Smooth muscle cell (in vitro differentiated cells): Measurements from ENCODE around the gene DNAJB8. TPM values are rescaled to one million over a fixed set of nuclear protein-coding genes. Genes with fewer than 3 reads are reported as not detected.

Experiments
- DNase-seq: peaks from one replicate; lab custom pipeline; 2025; ENCODE audit not compliant: unreplicated experiment; lab: John Stamatoyannopoulos, UW
- H2AFZ ChIP-seq: fragments of 200-600 bp; sonication (generic); 2 replicates; pipeline ENCODE4 v1.6.0; 2016; ENCODE audit warnings: antibody characterized with exemption, low read depth, mild to moderate bottlenecking
- H3F3A ChIP-seq: fragments of 200-600 bp; sonication (generic); 2 replicates; pipeline ENCODE4 v1.6.0; 2017; ENCODE audit warnings: antibody characterized with exemption, low read depth
- H3K27ac ChIP-seq: fragments of 200-600 bp; sonication (generic); 2 replicates; pipeline ENCODE4 v1.5.1; 2016; ENCODE audit warnings: low read depth, mild to moderate bottlenecking
- H3K27me3 ChIP-seq: fragments of 200-600 bp; sonication (generic); 2 replicates; pipeline ENCODE4 v1.6.1; 2016; ENCODE audit warnings: low read depth, mild to moderate bottlenecking
- H3K36me3 ChIP-seq: fragments of 200-600 bp; sonication (generic); 2 replicates; pipeline ENCODE4 v1.5.1; 2016; ENCODE audit warnings: low read depth
- H3K4me1 ChIP-seq: fragments of 200-600 bp; sonication (generic); 2 replicates; pipeline ENCODE4 v1.5.1; 2016; ENCODE audit warnings: low read depth
- H3K4me2 ChIP-seq: fragments of 200-600 bp; sonication (generic); 2 replicates; pipeline ENCODE4 v1.6.0; 2016; ENCODE audit warnings: mild to moderate bottlenecking
- H3K4me3 ChIP-seq: fragments of 200-600 bp; sonication (generic); 2 replicates; pipeline ENCODE4 v1.5.1; 2016; ENCODE audit warnings: mild to moderate bottlenecking
- H3K79me2 ChIP-seq: fragments of 200-600 bp; sonication (generic); 2 replicates; pipeline ENCODE4 v1.6.0; 2016; ENCODE audit warnings: low read depth, mild to moderate bottlenecking
- H3K9ac ChIP-seq: fragments of 200-600 bp; sonication (generic); 2 replicates; pipeline ENCODE4 v1.6.0; 2016; ENCODE audit warnings: low read depth
- H3K9me3 ChIP-seq: fragments of 200-600 bp; sonication (generic); replicated peaks from 2 replicates; pipeline ENCODE4 v1.5.1; 2016; ENCODE audit warnings: low read depth
- H4K20me1 ChIP-seq: fragments of 200-600 bp; sonication (generic); 2 replicates; pipeline ENCODE4 v1.6.0; 2016; ENCODE audit warnings: low read depth
- WGBS: methylation state at CpG from one replicate; pipeline ENCODE4 v1.1.7; 2016; ENCODE audit warnings: low lambda C conversion rate; 5-methylcytosine and 5-hydroxymethylcytosine counted together
- polyA plus RNA-seq: library from polyadenylated mRNA; unstranded; fragments of >200 nt; fragmentation: Nextera tagmentation; extraction: Ambion mirVana; gene quantifications from 2 replicates; pipeline ENCODE4 v1.2.1, GENCODE V29; 2016
- total RNA-seq: library from RNA; depleted of rRNA; stranded (reverse); fragments of >200 nt; gene quantifications from 2 replicates; pipeline ENCODE4 v1.2.3, GENCODE V29; 2014
- TF ChIP-seq, protein P1 (sequence below): fragments of 200-600 bp; sonication (generic); IDR thresholded peaks from 2 replicates; pipeline ENCODE4 v1.5.1; 2017; ENCODE audit warnings: borderline replicate concordance, mild to moderate bottlenecking, antibody characterized with exemption; ENCODE audit not compliant: insufficient read depth, poor library complexity, severe bottlenecking

The DNAJB8 gene
- total and polyA plus RNA-seq, 2 experiments from 2014 or later, result not detected

DNA sequence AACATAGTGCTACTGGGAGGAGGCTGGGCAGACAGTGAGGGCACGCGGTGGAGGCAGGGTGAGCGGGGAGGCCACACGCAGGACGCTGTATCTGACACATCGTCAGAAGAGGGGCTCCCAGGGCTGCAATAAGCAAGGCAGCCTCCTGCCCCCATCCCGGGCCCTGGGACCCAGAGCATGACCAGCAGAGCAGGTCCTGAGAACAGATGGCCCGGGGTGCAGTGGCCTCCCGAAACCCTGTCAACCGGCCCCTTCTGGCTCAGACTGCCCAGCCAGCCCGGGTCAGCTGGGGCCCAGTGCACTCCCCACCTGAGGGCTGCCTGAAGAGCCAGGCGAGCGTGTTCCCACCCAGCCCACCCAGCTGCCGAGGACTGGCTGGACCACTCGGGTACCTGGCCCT lies 37.4 kb downstream of the DNAJB8 start:
- H4K20me1 ChIP-seq, result no peaks in the 10 kb centered on the region
- peaks cover 7% of the 10 kb centered on the region for H3K4me1 ChIP-seq
- DNase-seq, result no peak
- no peaks in the 10 kb centered on the region for H3K9me3 ChIP-seq
- 95% methylated on average over 11 of the region's 15 CpGs for WGBS
- TF ChIP-seq, protein P1, sequence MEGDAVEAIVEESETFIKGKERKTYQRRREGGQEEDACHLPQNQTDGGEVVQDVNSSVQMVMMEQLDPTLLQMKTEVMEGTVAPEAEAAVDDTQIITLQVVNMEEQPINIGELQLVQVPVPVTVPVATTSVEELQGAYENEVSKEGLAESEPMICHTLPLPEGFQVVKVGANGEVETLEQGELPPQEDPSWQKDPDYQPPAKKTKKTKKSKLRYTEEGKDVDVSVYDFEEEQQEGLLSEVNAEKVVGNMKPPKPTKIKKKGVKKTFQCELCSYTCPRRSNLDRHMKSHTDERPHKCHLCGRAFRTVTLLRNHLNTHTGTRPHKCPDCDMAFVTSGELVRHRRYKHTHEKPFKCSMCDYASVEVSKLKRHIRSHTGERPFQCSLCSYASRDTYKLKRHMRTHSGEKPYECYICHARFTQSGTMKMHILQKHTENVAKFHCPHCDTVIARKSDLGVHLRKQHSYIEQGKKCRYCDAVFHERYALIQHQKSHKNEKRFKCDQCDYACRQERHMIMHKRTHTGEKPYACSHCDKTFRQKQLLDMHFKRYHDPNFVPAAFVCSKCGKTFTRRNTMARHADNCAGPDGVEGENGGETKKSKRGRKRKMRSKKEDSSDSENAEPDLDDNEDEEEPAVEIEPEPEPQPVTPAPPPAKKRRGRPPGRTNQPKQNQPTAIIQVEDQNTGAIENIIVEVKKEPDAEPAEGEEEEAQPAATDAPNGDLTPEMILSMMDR, result no peak
- H3K27ac ChIP-seq, result no peak overlapping the region
- no peaks in the 10 kb centered on the region for H3K36me3 ChIP-seq
- H3K27me3 ChIP-seq, result peaks cover 38% of the 10 kb centered on the region
- H3K4me2 ChIP-seq, result no peak overlapping the region
- H3K9ac ChIP-seq, result no peak overlapping the region
- no peak overlapping the region for H2AFZ ChIP-seq
- H3F3A ChIP-seq, result peaks cover 4% of the 10 kb centered on the region
- H3K4me3 ChIP-seq, result no peak overlapping the region
- no peaks in the 10 kb centered on the region for H3K79me2 ChIP-seq

DNA sequence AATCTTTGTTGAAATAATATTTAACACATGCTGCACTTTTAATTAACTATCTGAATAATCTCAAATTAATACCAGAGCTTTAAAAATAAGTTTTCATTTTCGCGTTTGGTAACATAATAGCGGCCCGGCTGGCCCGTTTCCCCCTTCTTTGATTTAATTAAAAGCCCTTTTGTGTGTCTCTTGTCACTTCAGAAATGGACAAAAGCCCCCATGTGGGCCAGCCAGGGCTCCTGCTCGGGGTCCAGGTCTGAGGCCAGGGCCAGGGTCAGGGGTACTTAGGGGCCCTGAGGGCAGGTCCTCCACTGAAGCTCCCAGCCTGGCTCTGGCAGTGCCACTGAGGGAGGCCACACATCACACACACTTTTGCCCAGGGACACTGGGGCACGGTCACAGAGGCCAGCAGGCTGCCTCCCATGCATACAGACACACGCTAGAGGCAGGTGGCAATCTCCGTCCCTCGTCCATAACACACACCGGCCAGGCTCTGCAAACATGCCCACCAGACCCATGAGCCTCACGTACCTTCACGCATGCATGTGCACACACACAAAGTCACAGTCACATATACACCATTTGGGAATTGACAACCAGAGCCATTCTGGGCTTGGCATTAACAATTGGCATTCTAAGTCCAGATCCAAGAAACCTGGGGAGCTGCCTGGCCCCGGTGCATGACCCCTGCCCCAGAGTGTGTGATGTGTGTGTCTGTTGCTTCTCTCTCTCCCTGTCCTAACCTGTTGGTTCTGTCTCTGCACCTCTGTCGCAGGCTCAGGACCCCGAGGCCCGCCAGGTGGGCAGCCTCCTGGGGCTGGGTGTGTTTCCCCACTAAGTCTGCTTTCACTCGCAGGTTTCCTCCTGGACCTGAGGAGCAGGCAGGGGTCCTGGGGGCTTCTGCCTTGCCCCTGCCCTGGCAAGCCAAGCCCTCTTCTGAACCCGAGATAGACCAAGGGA lies 38.5 kb downstream of the DNAJB8 start:
- no peak for DNase-seq
- 91% methylated on average over 19 of the region's 19 CpGs for WGBS
- Histone ChIP-seq H3K4me1 (peaks cover 5% of the 10 kb centered on the region), H3K79me2 (no peaks in the 10 kb centered on the region), H3K9me3 (no peaks in the 10 kb centered on the region), H3F3A (no peaks in the 10 kb centered on the region), H3K4me3 (no peak overlapping the region), H3K4me2 (no peak overlapping the region), H3K9ac (no peak overlapping the region), H3K27ac (no peak overlapping the region), H2AFZ (no peak overlapping the region), H4K20me1 (no peaks in the 10 kb centered on the region), H3K27me3 (peaks cover 29% of the 10 kb centered on the region), H3K36me3 (no peaks in the 10 kb centered on the region)
- TF ChIP-seq, protein P1, result no peak

DNA sequence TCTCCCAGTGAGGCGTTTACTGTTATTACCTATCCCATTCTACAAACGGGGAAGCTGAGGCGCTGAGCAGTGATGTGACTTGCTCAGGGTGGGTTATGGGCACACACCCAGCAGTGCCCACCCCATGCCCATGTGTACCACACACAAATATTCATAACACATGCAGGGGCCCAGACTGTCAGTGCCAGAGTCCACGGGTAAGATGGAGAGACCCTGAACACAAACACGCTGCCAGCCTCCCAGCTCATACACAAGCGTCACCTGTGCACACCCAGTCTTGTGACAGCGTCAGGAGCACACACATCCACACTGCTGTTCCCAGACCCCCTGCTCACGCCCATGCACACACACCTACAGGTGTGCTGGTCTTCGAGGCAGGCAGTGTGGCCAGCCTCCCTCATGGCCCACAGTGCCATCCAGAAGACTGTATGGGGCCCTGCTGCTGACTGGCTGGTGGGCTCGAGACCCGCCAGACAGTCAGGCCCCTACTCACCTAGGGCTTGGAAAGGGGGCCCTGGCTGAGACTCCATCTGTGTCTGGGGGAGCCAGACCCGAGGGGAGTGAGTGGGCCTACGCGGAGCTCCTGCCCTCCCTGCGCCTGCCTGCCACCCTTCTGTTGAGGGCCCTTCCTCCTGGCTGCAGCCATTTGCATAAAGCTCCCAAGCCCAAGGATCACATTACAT lies 39.4 kb downstream of the DNAJB8 start:
- Histone ChIP-seq H2AFZ (no peak overlapping the region), H3K4me3 (no peak overlapping the region), H3K4me2 (no peak overlapping the region), H3K36me3 (no peaks in the 10 kb centered on the region), H3K9me3 (no peaks in the 10 kb centered on the region), H3K4me1 (peaks cover 4% of the 10 kb centered on the region), H4K20me1 (no peaks in the 10 kb centered on the region), H3K79me2 (no peaks in the 10 kb centered on the region), H3K27me3 (peaks cover 20% of the 10 kb centered on the region), H3K9ac (no peak overlapping the region), H3F3A (no peaks in the 10 kb centered on the region), H3K27ac (no peak overlapping the region)
- DNase-seq, result no peak
- 84% methylated on average over 15 of the region's 15 CpGs for WGBS
- TF ChIP-seq, protein P1, result no peak
